Activated T-helper 2 cell treated with anti-CD3 and anti-CD28 coated beads, Interferon-gamma antibody, Interleukin-2, Interleukin-4, amounts not matched to agents 10 μg/mL and 5 μg/mL and 100 μg/mL, durations not matched to agents 14 hours and 24 hours and 36 hours (primary cell): ENCODE results near the gene GPATCH1. TPM values are rescaled to one million over a fixed set of nuclear protein-coding genes. Genes with fewer than 3 reads are reported as not detected.

Experiments used
- DNase-seq: peaks from one replicate; pipeline ENCODE4 v3.0.0; 2021; ENCODE audit warnings: low spot score
- H3K27ac Mint-ChIP-seq: one replicate; pipeline ENCODE4 v1.8.0; 2021; ENCODE audit warnings: mixed read lengths
- H3K27me3 Mint-ChIP-seq: one replicate; pipeline ENCODE4 v1.8.0; 2021; ENCODE audit warnings: low read depth, mixed read lengths
- H3K36me3 Mint-ChIP-seq: one replicate; pipeline ENCODE4 v1.8.0; 2021; ENCODE audit warnings: low read depth, mixed read lengths
- H3K4me1 Mint-ChIP-seq: one replicate; pipeline ENCODE4 v1.8.0; 2021; ENCODE audit warnings: low read depth, mixed read lengths
- H3K4me3 Mint-ChIP-seq: one replicate; pipeline ENCODE4 v1.8.0; 2021; ENCODE audit warnings: low read depth, mild to moderate bottlenecking, moderate library complexity, mixed read lengths
- H3K9me3 Mint-ChIP-seq: one replicate; pipeline ENCODE4 v1.8.0; 2021; ENCODE audit warnings: mixed read lengths
- intact Hi-C: fragments of 100-400 bp; cut with micrococcal nuclease; formaldehyde crosslinking; loops from one replicate; pipeline ENCODE4 v1.15.1; 2023
- total RNA-seq: library from RNA; stranded (reverse); gene quantifications from 2 replicates; pipeline ENCODE4 v1.2.3, GENCODE V29; 2022

Gene GPATCH1
- total RNA-seq, 1 donor from 2014 or later: 13.1 TPM

DNA sequence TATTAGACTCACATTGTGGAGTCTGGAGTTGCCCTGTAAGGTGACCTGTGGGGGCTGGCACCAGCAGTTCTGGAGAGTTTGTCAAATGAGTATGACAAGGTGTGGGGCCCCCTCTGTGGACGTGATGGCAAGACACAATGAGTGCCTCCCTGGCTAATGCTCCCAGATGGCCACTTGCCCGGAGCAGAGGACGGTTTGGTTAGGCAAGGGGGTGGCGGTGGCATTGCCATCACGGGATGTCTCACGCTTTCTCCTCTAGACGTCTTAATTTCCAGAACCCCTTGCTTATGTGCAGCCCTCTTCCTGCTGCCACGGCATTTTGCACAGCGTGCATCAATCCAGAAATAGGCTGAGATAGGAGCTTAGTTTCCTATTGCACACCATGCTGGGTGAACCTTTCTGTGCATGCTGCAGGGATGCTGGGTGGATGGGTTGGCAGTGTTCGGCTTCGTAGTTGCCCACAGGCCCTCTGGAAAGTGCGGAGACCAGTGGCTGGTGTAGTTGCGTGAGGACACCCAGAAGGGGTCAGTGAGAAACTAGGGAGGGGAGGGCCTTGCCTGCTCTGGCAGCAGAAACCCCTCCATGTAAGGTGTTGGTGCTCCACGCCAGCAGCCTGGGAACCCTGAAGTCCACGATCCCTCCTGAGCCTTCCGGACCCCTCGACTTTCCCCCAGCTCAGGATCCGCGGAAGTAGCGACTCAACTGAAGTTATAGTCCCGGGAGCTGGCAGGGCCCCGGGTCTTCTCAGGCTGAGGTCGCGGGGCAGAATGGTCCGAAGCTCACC, 95.1 kb downstream of the GPATCH1 start:
- intact Hi-C loops: loop anchor here (1.0 to 5.0 kb wide), 5 partner anchors 16 to 484 kb away; partner anchors contain the start of genes FAAP24 and NUDT19
- Mint-ChIP-seq H3K9me3 (no peaks in the 10 kb centered on the region), H3K27ac (peak overlapping the region; percentile 91), H3K36me3 (peaks cover 4% of the 10 kb centered on the region), H3K4me3 (peak overlapping the region; percentile 87), H3K27me3 (peaks cover 5% of the 10 kb centered on the region), H3K4me1 (peaks cover 24% of the 10 kb centered on the region)
- DNase-seq: no peak

DNA sequence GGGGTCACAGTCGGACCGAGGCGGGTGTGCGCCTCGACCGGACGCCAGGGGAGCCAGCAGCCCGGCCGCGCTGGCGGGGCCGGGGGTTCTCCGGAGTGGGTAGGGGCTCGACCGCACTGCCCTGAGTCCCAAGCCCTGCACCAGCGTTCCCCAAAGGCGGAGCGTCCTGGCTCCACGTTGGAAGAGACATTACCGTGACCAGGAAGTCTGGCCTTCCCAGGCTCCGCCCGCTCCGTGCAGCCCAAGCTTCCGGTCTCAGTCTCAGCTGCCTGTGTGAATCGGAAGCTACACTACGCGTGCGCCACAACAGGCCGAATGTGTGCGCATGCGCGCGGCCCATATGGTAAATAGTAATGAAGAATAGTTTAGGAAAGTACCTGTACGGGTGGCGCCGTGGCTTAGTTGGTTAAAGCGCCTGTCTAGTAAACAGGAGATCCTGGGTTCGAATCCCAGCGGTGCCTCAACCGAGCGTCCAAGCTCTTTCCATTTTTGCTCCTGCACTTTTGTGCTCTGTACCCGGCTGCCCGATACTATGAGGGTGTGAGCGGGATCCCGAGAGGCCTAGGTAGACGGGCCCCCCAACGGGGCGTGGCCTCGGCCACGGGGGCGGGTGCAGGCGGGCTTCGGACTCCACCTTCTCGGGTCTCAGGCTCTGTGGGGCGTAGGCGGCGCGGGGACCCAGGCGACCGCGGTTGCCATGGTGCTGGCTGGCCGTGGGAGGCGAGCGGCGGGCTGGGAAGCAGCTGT, 95.9 kb downstream of the GPATCH1 start:
- intact Hi-C loops: loop anchor here (1.0 to 5.0 kb wide), 5 partner anchors 17 to 485 kb away; partner anchors contain the start of genes FAAP24 and NUDT19
- Mint-ChIP-seq H3K4me1 (peaks cover 24% of the 10 kb centered on the region), H3K4me3 (peak overlapping the region; percentile 87), H3K27me3 (peaks cover 5% of the 10 kb centered on the region), H3K36me3 (peaks cover 4% of the 10 kb centered on the region), H3K27ac (peak overlapping the region; percentile 91), H3K9me3 (no peaks in the 10 kb centered on the region)
- peak; percentile 97 for DNase-seq

DNA sequence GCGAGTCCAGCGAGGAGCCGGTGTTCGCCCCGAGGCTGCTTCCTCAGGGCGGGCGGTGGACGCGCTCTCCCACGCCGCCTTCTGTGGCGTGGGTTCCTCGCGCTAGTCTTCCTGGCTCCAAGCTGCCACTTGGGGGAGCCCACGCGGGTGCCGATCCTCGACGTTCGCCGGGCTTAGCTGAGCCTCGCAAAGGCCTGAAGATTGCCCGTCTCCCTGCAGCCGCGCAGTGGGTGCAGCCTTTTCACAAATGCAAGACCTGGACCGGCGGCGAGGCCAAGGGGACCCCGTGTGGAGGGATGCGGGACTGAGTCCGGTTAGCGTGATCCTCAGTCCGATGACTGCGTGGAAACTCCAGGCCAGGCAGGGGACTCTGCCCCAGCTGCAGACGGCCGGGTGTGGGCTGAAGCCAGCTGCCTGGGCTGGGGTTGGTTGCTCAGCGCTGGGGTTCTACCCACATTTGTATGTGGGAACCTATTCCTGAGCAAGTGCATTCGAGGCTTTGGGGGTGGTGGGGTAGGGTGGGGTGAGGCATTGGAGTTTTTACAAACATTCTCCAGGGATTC, 96.5 kb downstream of the GPATCH1 start:
- no peak for DNase-seq
- H3K9me3 Mint-ChIP-seq: no peaks in the 10 kb centered on the region
- intact Hi-C loops: loop anchor here (2.0 to 5.0 kb wide), 4 partner anchors 33 to 485 kb away; partner anchors contain the start of genes FAAP24 and NUDT19
- peak overlapping the region; percentile 87 for H3K4me3 Mint-ChIP-seq
- no peak overlapping the region for H3K27ac Mint-ChIP-seq
- H3K4me1 Mint-ChIP-seq: peaks cover 21% of the 10 kb centered on the region
- peaks cover 5% of the 10 kb centered on the region for H3K27me3 Mint-ChIP-seq
- peaks cover 2% of the 10 kb centered on the region for H3K36me3 Mint-ChIP-seq

Other genes with a start within 250 kb of the GPATCH1 start
- gene SLC7A9, start 211.4 kb upstream of the GPATCH1 start, total RNA-seq: 0.21 TPM in 1 of 2 replicates, not detected in the other
- gene CEP89, start 109.2 kb upstream of the GPATCH1 start, total RNA-seq: 17.3 and 18.0 TPM in 2 replicates
- 9.8 and 10.7 TPM in 2 replicates for gene FAAP24, start 108.9 kb upstream of the GPATCH1 start, total RNA-seq
- gene RHPN2, start 16.3 kb upstream of the GPATCH1 start, total RNA-seq: 3.5 and 5.0 TPM in 2 replicates
- gene WDR88, start 50.9 kb downstream of the GPATCH1 start, total RNA-seq: not detected in 2 replicates
- gene LRP3, start 113.1 kb downstream of the GPATCH1 start, total RNA-seq: 0.21 and 0.30 TPM in 2 replicates
- gene SLC7A10, start 144.7 kb downstream of the GPATCH1 start, total RNA-seq: not detected in 2 replicates
- 0.73 and 0.90 TPM in 2 replicates for gene CEBPA, start 221.4 kb downstream of the GPATCH1 start, total RNA-seq